ENCODE data around the gene MAP1A.
"Not testable (repeated sequence)": the region's sequence is repeated elsewhere in the genome, so short reads cannot be mapped to it uniquely, and the experiment has no call there.

MAP1A gene

GRCh38 chr15:43531018-43531670, 13.7 kb downstream of the MAP1A start:
- peak in 1 of 2 experiments; percentile 6 for DNase-seq

GRCh38 chr15:43532826-43533225, 15.4 kb downstream of the MAP1A start:
- not testable (repeated sequence) for DNase-seq

- DNase-seq, result no peak
Observed at GRCh38 chr15:43534897-43535296, 17.5 kb downstream of the MAP1A start.

- DNase-seq, result no peak
Observed at GRCh38 chr15:43538091-43538490, 20.7 kb downstream of the MAP1A start.

GRCh38 chr15:43541785-43542184, 24.4 kb downstream of the MAP1A start:
- DNase-seq, result no peak

- DNase-seq, result no peak
Observed at GRCh38 chr15:43544266-43544665, 26.9 kb downstream of the MAP1A start.

GRCh38 chr15:43545426-43545825, 28.0 kb downstream of the MAP1A start:
- no peak for DNase-seq

GRCh38 chr15:43547539-43547938, 30.1 kb downstream of the MAP1A start:
- no peak for DNase-seq

GRCh38 chr15:43550527-43551363, 33.3 kb downstream of the MAP1A start:
- DNase-seq, result no peak

GRCh38 chr15:43552256-43552655, 34.8 kb downstream of the MAP1A start:
- DNase-seq, result no peak

GRCh38 chr15:43552986-43553385, 35.6 kb downstream of the MAP1A start:
- DNase-seq, result no peak

GRCh38 chr15:43562753-43563152, 45.3 kb downstream of the MAP1A start:
- DNase-seq, result not testable (repeated sequence)

- DNase-seq, result not testable (repeated sequence)
Observed at GRCh38 chr15:43563793-43564192, 46.4 kb downstream of the MAP1A start.

GRCh38 chr15:43566615-43567014, 49.2 kb downstream of the MAP1A start:
- DNase-seq, result not testable (repeated sequence)

GRCh38 chr15:43574607-43575006, 57.2 kb downstream of the MAP1A start:
- not testable (repeated sequence) for DNase-seq

Measured in NCI-H526 (cell line).